ENCODE data around the gene MAPK8IP3. TPM values are rescaled to one million over a fixed set of nuclear protein-coding genes. Genes with fewer than 3 reads are reported as not detected.

Gene MAPK8IP3
- total RNA-seq, 1 experiment from 2014 or later: 6.7 TPM

GRCh38 chr16:1762879-1763520 is 57.0 kb downstream of the MAPK8IP3 start:
- DNase-seq (ENCODE audit: low read depth): no peak

GRCh38 chr16:1763521-1764511 is 57.8 kb downstream of the MAPK8IP3 start:
- no peak for DNase-seq (ENCODE audit: low read depth)

GRCh38 chr16:1764971-1765370 is 59.0 kb downstream of the MAPK8IP3 start:
- no peak for DNase-seq (ENCODE audit: low read depth)

GRCh38 chr16:1765826-1766225 is 59.8 kb downstream of the MAPK8IP3 start:
- no peak for DNase-seq (ENCODE audit: low read depth)

GRCh38 chr16:1766231-1766630 is 60.2 kb downstream of the MAPK8IP3 start:
- DNase-seq (ENCODE audit: low read depth): no peak

GRCh38 chr16:1766701-1767100 is 60.7 kb downstream of the MAPK8IP3 start:
- no peak for DNase-seq (ENCODE audit: low read depth)

GRCh38 chr16:1767116-1767994 is 61.4 kb downstream of the MAPK8IP3 start:
- no peak for DNase-seq (ENCODE audit: low read depth)

- DNase-seq (ENCODE audit: low read depth): no peak
Observed at GRCh38 chr16:1768061-1768766, 62.2 kb downstream of the MAPK8IP3 start.

- no peak for DNase-seq (ENCODE audit: low read depth)
Observed at GRCh38 chr16:1768767-1769401, 62.9 kb downstream of the MAPK8IP3 start.

GRCh38 chr16:1769402-1770300 is 63.7 kb downstream of the MAPK8IP3 start:
- DNase-seq (ENCODE audit: low read depth): no peak

- DNase-seq (ENCODE audit: low read depth): no peak
Observed at GRCh38 chr16:1770328-1771187, 64.6 kb downstream of the MAPK8IP3 start.

- DNase-seq (ENCODE audit: low read depth): peak; percentile 61
Observed at GRCh38 chr16:1771188-1771863, 65.3 kb downstream of the MAPK8IP3 start, which contains the start of gene NME3. Gene NME3, minus strand, starts transcription at chr16:1771543. Its CDS starts 9 bp downstream, at chr16:1771534.

- DNase-seq (ENCODE audit: low read depth): no peak
Observed at GRCh38 chr16:1771864-1772361, 65.9 kb downstream of the MAPK8IP3 start.

- DNase-seq (ENCODE audit: low read depth): peak; percentile 28
Observed at GRCh38 chr16:1772362-1772907, 66.4 kb downstream of the MAPK8IP3 start, which contains the start of gene EME2. Gene EME2, plus strand, starts transcription at chr16:1772810. Its CDS starts 418 bp downstream, at chr16:1773228.

- peak; percentile 78 for DNase-seq (ENCODE audit: low read depth)
Observed at GRCh38 chr16:1772908-1773702, 67.1 kb downstream of the MAPK8IP3 start, which contains the start of gene MRPS34. Gene MRPS34, minus strand, starts transcription at chr16:1773134. Its CDS starts 15 bp downstream, at chr16:1773119.

GRCh38 chr16:1773703-1774447 is 67.9 kb downstream of the MAPK8IP3 start:
- DNase-seq (ENCODE audit: low read depth): peak; percentile 75

Data from RPMI7951 (cell line).